GM21390 (cell line): ENCODE results near the gene CCDC73.
"Not testable (repeated sequence)": the region's sequence is repeated elsewhere in the genome, so short reads cannot be mapped to it uniquely, and the experiment has no call there.

Source experiments
- ATAC-seq: cut with Tn5 transposase; IDR thresholded peaks from one replicate; pipeline ENCODE4 v1.9.1; 2021; ENCODE audit not compliant: unreplicated experiment

Gene CCDC73

DNA sequence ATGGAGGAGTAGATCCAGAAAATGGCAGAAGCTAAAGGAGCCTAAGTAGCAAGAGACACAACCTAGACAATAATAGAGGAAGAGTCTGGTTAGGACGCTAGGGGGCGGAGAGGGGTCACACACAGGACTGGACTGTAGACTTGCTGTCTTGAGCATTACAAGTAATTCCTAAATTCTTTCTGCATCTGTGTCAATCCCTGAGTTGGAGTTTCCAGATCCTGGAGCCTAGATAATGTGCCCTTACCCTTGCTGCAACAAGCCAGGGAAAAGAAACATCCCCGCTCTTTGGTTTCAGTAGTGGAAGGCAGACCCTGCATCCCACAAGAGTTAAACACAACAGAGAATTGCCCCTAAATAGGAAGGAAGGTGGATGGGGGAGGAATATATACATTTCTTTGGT is 14.9 kb upstream of the CCDC73 start:
- ATAC-seq = peak; percentile 98

GRCh38 chr11:32796425-32796824 is 2.0 kb upstream of the CCDC73 start:
- ATAC-seq = no peak

GRCh38 chr11:32792948-32793475 is 1.4 kb downstream of the CCDC73 start:
- peak; percentile 76 for ATAC-seq

- ATAC-seq = no peak
These were observed 2.1 kb downstream of the CCDC73 start for GRCh38 chr11:32792111-32792947.

GRCh38 chr11:32790916-32791315 is 3.5 kb downstream of the CCDC73 start:
- ATAC-seq = no peak

DNA sequence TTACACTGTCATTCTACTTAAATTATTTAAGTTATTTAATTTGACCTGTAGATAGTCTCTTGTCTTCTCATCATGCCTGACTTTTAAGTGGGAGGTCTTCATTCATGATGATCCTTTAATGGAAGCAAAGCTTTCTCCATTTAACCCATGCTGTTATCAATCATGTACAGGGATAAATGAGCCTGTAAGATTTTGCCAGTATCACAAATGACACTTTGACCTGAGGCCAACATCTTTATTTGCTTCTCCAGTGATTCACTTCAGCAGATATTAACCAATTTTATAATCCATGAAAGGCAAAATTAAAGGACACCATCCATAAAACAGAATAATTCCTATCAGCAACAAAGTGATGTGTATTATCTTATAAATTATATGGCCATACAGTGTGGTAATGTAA is 7.7 kb downstream of the CCDC73 start:
- ATAC-seq = no peak

GRCh38 chr11:32785262-32785661 is 9.2 kb downstream of the CCDC73 start:
- no peak for ATAC-seq

GRCh38 chr11:32781721-32782120 is 12.7 kb downstream of the CCDC73 start:
- ATAC-seq = no peak

DNA sequence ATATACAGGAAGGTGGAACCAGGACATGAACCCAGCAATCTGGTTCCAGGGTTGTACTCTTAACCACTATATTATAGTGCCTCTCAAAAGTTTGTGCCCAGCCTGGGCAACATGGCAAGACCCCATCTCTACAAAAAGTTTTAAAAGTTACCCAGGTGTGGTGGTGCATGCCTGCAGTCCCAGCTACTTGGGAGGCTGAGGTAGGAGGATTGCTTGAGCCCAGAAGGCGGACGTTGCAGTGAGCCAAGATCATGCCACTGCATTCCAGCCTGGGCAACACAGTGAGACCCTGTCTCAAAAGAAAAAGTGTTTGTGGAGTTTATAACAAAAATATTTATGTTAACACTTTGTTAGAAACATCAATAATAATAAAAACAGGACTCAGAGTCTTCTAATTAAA is 13.6 kb downstream of the CCDC73 start:
- ATAC-seq = not testable (repeated sequence)

DNA sequence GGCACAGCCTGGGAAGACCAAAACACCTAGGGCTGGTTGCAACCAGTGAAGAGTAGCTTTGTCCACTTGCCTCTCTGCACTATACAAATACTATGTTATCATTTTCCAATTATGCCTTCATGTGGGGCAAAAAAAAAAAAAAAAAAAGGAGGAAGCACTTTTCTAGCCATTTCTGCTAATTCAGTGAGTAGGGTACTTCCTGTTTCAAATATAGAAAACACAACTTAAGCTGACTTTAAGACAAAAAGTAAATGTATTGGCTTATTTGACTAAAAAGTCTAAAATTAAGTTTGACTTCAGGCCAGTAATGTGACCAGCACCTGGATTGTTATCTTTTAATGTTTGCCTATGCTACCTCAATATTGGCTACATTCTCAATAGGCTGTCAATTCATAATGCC is 15.3 kb downstream of the CCDC73 start:
- no peak for ATAC-seq

GRCh38 chr11:32775908-32776307 is 18.6 kb downstream of the CCDC73 start:
- ATAC-seq = no peak

GRCh38 chr11:32774081-32774480 is 20.4 kb downstream of the CCDC73 start:
- no peak for ATAC-seq

GRCh38 chr11:32772731-32773130 is 21.7 kb downstream of the CCDC73 start:
- no peak for ATAC-seq

- ATAC-seq = not testable (repeated sequence)
These were observed 32.7 kb downstream of the CCDC73 start for GRCh38 chr11:32761774-32762173.

DNA sequence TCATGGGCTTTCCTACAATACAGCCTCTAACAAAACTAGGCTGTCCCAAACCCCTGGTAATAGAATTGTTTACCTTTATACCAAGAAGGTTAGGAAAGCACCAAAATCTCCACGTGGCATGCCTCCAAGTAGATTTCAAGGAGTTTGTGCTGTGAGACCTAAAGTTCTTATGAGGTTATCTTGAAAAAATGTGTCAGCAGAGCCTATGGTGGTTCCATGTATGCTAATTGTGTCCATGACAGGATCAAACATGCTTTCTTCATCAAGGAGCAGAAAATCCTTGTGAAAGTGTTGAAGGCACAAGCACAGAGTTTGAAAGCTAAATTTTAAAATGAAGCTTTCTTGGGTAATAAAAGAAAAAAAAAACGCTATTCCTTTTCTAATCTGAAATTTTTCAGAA is 36.2 kb downstream of the CCDC73 start:
- no peak for ATAC-seq

GRCh38 chr11:32753181-32753580 is 41.3 kb downstream of the CCDC73 start:
- ATAC-seq = not testable (repeated sequence)

GRCh38 chr11:32752001-32752400 is 42.5 kb downstream of the CCDC73 start:
- ATAC-seq = no peak

GRCh38 chr11:32751381-32751780 is 43.1 kb downstream of the CCDC73 start:
- ATAC-seq = no peak

GRCh38 chr11:32729976-32730375 is 64.5 kb downstream of the CCDC73 start:
- no peak for ATAC-seq

DNA sequence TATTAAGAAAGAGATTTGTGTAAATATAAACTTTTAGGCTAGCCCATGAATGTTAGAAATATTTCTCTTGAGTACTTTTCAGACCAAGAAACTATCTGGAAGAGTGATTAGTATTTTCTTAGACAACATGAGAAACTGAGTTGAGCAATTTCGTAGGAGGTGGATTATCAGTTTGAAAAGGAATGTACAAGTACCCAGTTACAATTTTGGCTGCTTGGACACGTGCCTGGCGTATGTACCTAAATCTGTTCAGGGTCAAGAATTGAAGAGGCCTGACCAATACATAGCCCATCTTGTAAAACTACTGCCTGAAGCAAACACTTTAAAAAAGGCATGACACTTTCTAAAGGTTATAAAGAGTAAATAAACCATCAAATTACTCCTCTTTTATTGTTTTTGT is 71.1 kb downstream of the CCDC73 start:
- no peak for ATAC-seq

DNA sequence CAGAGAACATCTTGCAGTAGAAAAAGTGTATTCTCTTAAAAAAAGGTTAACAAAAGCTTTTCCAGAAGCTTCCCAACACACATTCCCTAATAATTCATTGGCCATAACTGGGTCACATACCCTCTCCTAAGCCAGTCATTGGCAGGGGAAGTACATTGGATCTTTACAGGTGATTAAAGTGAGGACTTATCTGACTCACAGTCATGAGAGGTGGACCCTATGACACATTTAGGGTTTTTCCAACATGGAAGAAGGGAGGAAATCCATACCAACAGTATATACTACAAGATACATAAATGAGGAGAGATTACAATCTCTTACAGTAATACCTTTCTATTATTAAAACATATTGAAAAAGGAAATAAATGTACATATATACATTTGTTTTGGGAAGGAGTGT is 72.2 kb downstream of the CCDC73 start:
- ATAC-seq = no peak

- ATAC-seq = no peak
These were observed 81.0 kb downstream of the CCDC73 start for GRCh38 chr11:32713496-32713895.

- ATAC-seq = not testable (repeated sequence)
These were observed 85.5 kb downstream of the CCDC73 start for GRCh38 chr11:32708978-32709377.
